Activated naive CD8-positive, alpha-beta T cell treated with anti-CD3 and anti-CD28 coated beads for 36 hours (primary cell): ENCODE data around the gene KCNQ1. TPM values are rescaled to one million over a fixed set of nuclear protein-coding genes. Genes with fewer than 3 reads are reported as not detected.

ENCODE experiments used
- DNase-seq: peaks from one replicate; pipeline ENCODE4 v3.0.0; 2021
- H3K27ac Mint-ChIP-seq: one replicate; pipeline ENCODE4 v1.8.0; 2022; ENCODE audit warnings: mild to moderate bottlenecking, moderate library complexity, mixed read lengths
- H3K27me3 Mint-ChIP-seq: one replicate; pipeline ENCODE4 v1.8.0; 2022; ENCODE audit warnings: mild to moderate bottlenecking, mixed read lengths
- H3K36me3 Mint-ChIP-seq: one replicate; pipeline ENCODE4 v1.8.0; 2021; ENCODE audit warnings: mild to moderate bottlenecking, mixed read lengths
- H3K4me1 Mint-ChIP-seq: one replicate; pipeline ENCODE4 v1.8.0; 2021; ENCODE audit warnings: mixed read lengths
- H3K4me3 Mint-ChIP-seq: one replicate; pipeline ENCODE4 v1.8.0; 2022; ENCODE audit warnings: mild to moderate bottlenecking, moderate library complexity, mixed read lengths
- H3K9me3 Mint-ChIP-seq: one replicate; pipeline ENCODE4 v1.8.0; 2022; ENCODE audit warnings: mixed read lengths
- total RNA-seq, 2 experiments: library from RNA; stranded (reverse); gene quantifications; one replicate each; pipeline ENCODE4 v1.2.3, GENCODE V29; 2021

KCNQ1 gene
- total RNA-seq, 2 experiments from 2014 or later: 6.7 to 9.6 TPM

DNA sequence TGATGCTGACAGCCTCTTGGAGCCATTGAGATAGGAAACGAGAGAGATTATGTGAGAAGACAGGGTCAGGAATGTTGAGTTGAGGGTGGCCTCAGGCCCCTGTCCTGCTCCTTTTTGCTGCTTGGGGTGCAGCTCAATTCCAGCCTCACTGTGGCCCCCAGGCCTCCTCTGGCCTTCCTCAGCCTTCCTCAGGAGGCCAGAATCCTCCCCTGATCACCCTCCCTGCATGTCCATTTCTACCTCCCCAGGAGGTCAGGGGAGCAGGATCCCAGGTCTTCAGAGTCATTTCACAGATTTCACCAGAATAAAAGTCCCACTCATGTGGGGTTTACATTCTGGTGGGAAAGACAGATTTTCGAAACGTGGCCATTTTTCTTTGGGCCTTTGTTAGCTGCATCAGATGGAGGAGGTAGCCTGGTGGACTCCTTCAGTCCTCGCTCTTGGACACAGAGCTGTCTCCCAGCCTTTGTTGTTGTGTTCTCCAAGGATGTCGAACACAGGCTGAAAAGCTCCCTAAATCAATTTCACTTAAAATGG is 257.2 kb downstream of the KCNQ1 start:
- Mint-ChIP-seq H3K9me3 (peaks cover 6% of the 10 kb centered on the region), H3K4me3 (no peak overlapping the region), H3K27me3 (peaks cover 5% of the 10 kb centered on the region), H3K36me3 (peaks cover 19% of the 10 kb centered on the region), H3K27ac (no peak overlapping the region), H3K4me1 (peaks cover 8% of the 10 kb centered on the region)
- no peak for DNase-seq

DNA sequence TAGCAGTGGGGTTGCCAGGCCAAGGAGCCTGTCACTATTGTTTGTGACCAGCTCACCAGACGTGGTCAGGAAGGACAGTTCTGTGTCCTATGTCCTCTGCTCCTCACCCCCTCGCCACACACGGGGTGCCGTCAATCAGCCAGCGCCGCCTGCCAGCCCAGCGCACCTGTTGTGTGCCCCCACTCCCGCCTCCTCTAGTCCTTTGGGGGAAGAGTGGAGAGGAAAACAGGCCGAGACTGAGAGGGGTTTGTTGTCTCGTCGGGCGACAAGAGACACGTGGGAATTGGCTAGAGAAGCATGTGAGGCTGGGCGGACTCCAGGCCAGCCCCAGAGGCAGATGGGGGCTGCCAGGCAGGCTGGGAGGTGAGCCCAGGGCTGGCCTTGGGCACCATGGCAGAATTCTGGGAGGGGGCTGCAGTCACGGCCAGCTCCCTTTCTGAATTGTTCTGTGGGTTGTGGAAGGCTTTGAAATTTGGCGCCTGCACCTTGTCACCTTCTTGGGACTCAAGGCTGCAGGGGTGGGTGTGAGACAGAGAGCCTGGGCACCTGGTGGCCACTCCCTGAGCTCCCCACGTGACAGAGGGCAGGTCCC is 258.1 kb downstream of the KCNQ1 start:
- Mint-ChIP-seq H3K27ac (no peak overlapping the region), H3K9me3 (peaks cover 6% of the 10 kb centered on the region), H3K27me3 (peaks cover 5% of the 10 kb centered on the region), H3K4me1 (peaks cover 6% of the 10 kb centered on the region), H3K36me3 (peaks cover 17% of the 10 kb centered on the region), H3K4me3 (no peak overlapping the region)
- DNase-seq: no peak

DNA sequence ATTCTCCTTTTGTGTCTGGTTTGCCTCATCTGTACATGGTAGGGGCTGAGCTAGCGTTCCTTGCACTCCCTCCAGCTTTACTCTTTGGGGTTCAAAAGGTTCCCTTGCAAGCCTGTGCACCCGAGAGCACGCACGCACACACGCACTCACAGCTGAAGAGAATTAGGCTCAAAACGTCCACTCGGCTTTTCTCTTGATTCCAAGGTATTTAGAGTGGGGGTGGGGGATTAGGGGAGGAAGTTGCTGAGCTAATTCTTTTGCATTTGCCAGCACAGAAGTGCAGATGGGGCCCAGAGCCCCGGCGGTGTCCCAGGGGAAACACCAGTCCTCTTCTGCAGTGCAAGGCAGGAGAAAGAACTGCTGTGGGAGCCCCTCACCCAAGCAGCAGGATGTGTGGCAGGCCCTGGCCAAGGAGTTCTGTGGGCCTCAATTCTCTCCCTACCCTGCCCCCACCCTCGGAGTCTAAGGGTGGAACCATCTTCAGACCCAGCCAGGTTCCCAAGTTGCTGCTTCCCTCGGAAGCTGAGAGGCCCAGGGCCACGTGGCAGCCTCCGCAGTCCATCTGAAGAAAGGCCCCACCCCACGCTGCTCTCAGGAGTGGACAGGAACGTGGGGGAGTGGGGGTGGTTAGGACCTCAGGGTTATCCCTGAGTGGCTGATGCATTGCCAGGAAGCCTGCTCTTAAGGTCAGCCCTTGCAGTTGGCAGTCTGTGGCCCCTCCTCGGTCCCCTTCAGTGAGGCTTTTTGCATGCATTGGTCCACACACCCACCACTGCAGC is 258.7 kb downstream of the KCNQ1 start:
- no peak for DNase-seq
- no peak overlapping the region for H3K27ac Mint-ChIP-seq
- peaks cover 6% of the 10 kb centered on the region for H3K9me3 Mint-ChIP-seq
- H3K4me1 Mint-ChIP-seq: peaks cover 1% of the 10 kb centered on the region
- H3K27me3 Mint-ChIP-seq: peaks cover 1% of the 10 kb centered on the region
- H3K4me3 Mint-ChIP-seq: no peak overlapping the region
- peaks cover 17% of the 10 kb centered on the region for H3K36me3 Mint-ChIP-seq

DNA sequence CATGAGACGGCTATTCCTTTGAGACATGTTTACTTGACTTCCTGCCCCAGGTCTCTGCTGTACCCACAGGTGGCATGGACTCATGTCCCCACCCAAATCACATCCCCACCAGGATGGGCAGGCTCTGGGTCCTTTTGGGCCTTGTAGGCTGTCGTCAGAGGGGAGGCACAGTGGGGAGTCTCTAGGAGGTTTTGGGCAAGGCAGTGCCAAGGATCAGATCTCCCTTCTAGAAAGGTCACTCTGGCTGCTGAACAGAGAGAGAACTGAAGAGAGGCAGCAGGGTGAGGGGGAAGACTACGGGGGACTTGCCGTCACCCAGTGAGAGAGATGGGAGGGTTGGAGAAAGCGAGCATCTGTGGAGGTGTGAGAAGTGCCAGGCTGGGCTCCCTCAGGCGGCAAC is 259.5 kb downstream of the KCNQ1 start:
- no peak overlapping the region for H3K27ac Mint-ChIP-seq
- H3K36me3 Mint-ChIP-seq: peaks cover 11% of the 10 kb centered on the region
- no peak overlapping the region for H3K4me3 Mint-ChIP-seq
- no peaks in the 10 kb centered on the region for H3K4me1 Mint-ChIP-seq
- H3K27me3 Mint-ChIP-seq: no peaks in the 10 kb centered on the region
- no peak for DNase-seq
- peaks cover 6% of the 10 kb centered on the region for H3K9me3 Mint-ChIP-seq

DNA sequence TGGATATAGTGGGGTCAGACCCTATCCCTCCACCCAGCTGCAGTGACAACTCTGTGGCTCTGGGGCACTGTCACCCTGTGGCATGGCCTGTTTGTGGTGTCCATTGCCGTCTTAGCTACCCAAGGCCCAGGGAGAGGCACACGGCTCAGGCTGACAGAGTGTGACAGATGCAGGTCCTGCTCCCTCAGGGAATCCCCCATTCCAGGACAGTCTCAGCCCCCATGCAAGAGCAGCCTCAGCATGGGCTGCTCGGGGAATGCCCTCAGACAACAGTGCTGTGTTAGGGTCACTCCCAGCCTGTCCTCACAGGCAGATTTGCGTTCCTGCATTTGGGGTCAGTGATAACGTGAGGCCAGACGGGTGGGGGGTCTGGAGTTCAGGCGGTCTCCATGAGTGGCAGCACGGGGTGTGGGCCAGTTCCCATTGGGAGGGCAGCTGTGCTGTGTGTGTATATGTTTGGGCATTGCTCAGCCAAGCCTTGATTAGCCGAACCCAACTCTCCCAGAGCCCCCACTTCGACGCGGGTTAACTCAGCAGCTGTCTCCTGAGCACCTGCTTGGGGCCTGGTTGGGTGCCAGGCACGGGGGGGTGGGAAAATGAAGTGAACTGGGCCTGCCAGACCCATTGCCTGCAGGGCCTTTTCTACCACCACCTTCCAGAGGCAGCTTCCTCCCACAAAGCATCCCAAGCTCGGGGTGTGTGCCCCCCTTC is 260.2 kb downstream of the KCNQ1 start:
- Mint-ChIP-seq H3K27ac (no peak overlapping the region), H3K4me1 (no peaks in the 10 kb centered on the region), H3K27me3 (no peaks in the 10 kb centered on the region), H3K9me3 (peaks cover 6% of the 10 kb centered on the region), H3K36me3 (peaks cover 11% of the 10 kb centered on the region), H3K4me3 (no peak overlapping the region)
- DNase-seq: no peak

DNA sequence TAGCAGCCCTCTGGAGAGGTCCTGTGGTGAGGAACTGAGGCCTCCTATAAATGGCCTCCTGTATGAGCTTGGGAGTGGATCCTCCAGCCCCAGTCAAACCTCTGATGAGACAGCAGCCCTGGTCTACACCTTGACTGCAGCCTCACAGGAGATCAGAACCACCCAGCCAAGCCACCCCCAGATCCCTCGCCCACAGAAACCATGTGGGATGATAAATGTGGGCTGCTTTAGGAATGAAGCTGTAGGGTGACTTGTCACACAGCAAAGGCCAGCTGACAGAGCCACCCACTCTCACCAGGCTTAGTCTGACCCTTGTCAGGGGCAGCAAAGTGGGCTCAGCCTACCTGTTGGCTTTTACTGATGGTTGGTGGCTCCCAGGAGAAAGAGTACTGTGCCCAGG is 261.5 kb downstream of the KCNQ1 start:
- Mint-ChIP-seq H3K27ac (no peak overlapping the region), H3K36me3 (peaks cover 14% of the 10 kb centered on the region), H3K27me3 (no peaks in the 10 kb centered on the region), H3K9me3 (peaks cover 10% of the 10 kb centered on the region), H3K4me3 (no peak overlapping the region), H3K4me1 (no peaks in the 10 kb centered on the region)
- DNase-seq: no peak

DNA sequence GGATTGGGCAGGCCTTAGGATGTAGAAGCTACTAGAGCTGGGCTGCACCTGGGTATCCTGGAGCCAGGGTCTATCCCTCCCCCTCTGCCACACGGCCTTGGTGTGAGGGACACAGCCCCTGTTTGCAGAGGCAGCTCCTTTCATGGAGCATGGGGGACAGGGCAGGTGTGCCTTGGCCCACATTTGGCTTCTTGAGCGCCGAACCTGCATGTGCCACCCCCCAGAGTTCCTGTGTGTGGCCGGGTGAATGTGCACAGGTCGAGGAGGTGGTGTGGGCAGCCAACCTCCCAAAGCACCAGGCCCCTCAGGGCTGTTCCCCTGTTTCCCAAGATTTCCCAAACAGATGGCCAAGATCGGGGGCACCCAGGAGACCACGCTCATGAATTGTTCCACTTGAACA is 262.9 kb downstream of the KCNQ1 start:
- Mint-ChIP-seq H3K9me3 (peaks cover 10% of the 10 kb centered on the region), H3K4me1 (no peaks in the 10 kb centered on the region), H3K27ac (no peak overlapping the region), H3K36me3 (peaks cover 15% of the 10 kb centered on the region), H3K4me3 (no peak overlapping the region), H3K27me3 (no peaks in the 10 kb centered on the region)
- DNase-seq: no peak

DNA sequence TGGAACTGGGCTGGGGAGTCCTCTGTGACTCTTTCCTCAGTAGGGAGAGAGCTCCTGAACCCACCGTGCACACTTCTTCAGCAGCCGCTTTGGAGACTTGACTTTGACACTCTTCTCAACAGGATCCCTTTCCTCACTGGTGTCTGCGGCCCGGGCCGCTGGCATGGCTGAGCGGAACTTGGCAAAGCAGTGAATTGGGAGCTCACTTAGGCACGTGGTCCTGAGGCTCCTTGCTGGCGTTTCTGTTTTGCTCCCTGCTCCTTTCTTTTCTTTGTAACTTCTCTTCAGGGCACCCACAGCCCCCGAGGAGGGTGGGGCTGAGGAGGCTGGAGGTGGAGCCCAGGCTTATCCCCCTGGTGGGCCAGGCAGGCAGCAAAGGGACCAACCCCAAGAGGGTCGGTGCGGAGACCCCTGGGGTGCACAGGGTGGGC is 263.4 kb downstream of the KCNQ1 start:
- H3K9me3 Mint-ChIP-seq: peaks cover 10% of the 10 kb centered on the region
- H3K27ac Mint-ChIP-seq: no peak overlapping the region
- H3K4me3 Mint-ChIP-seq: no peak overlapping the region
- no peaks in the 10 kb centered on the region for H3K27me3 Mint-ChIP-seq
- no peaks in the 10 kb centered on the region for H3K4me1 Mint-ChIP-seq
- DNase-seq: no peak
- H3K36me3 Mint-ChIP-seq: peaks cover 15% of the 10 kb centered on the region

DNA sequence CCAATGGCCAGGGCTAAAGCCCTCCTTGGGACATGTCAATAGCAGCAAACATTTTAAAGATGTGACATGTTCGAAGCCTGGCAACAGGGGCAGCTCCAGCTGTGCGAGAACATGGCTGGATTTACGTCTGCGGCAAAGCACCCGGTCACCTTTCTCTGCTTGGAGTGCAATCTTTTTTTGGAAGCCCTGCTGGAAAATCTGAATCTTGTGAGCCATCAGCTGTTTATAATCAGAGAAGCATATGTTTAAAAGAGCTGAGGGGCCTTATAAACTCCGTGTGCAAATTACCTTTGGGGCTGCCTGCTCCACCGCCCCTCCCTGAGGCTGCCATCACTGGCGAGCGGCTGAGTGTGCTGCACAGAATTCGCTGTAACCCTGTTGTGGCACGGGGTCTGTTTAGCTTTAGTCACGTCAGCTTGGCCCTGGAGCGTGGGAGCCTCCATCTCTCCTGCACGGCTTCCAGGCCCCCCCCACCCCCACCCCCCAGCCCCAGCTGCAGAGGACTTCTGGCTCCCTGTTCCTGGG is 264.0 kb downstream of the KCNQ1 start:
- peaks cover 10% of the 10 kb centered on the region for H3K9me3 Mint-ChIP-seq
- no peak overlapping the region for H3K27ac Mint-ChIP-seq
- H3K4me1 Mint-ChIP-seq: no peaks in the 10 kb centered on the region
- H3K4me3 Mint-ChIP-seq: no peak overlapping the region
- no peak for DNase-seq
- H3K36me3 Mint-ChIP-seq: peaks cover 15% of the 10 kb centered on the region
- H3K27me3 Mint-ChIP-seq: no peaks in the 10 kb centered on the region

DNA sequence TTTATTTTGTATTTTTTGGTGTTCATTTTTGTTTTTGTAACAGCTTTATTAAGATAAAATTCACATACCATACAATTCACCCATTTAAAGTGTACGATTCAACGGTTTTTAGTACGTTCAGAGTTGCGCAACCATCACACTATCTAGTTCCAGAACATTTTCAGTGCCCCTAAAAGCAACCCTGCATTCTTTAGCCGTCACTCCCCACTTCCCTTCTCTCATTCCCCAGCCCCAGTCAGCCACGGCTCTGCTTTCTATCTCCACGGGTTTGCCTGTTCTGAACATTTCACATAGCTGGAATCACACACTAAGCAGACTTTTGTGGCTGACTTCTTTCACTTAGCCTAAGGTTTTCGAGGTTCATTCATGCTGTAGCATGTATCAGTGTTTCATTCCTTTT is 264.6 kb downstream of the KCNQ1 start:
- Mint-ChIP-seq H3K4me3 (no peak overlapping the region), H3K9me3 (peaks cover 10% of the 10 kb centered on the region), H3K27ac (no peak overlapping the region)

DNA sequence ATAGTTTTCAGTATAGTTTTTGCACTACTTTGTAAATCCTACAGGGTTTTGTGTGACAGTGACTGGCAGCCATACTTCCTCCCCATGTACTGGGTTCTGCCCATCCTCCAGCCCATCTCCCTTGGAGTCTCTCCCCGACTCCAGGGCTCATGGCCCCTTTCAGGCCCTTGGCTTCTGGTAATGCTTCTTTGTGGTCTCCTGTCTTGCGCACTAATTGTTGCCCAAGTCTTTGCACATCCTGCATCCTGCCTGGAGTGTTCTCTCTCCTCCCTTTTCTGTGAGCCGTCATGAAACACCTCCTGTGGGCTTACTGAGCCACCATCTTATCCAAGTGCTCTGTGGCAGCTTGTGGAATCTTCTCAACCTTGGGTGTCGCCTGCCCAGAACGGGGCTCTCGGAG is 266.4 kb downstream of the KCNQ1 start:
- H3K9me3 Mint-ChIP-seq: peaks cover 6% of the 10 kb centered on the region
- no peak overlapping the region for H3K27ac Mint-ChIP-seq
- no peak for DNase-seq
- no peak overlapping the region for H3K4me3 Mint-ChIP-seq
- H3K27me3 Mint-ChIP-seq: no peaks in the 10 kb centered on the region
- H3K36me3 Mint-ChIP-seq: peaks cover 10% of the 10 kb centered on the region
- H3K4me1 Mint-ChIP-seq: no peaks in the 10 kb centered on the region

More for the DNA sequence above, 264.6 kb downstream of the KCNQ1 start:
- no peaks in the 10 kb centered on the region for H3K27me3 Mint-ChIP-seq
- peaks cover 15% of the 10 kb centered on the region for H3K36me3 Mint-ChIP-seq
- no peak for DNase-seq
- H3K4me1 Mint-ChIP-seq: no peaks in the 10 kb centered on the region

DNA sequence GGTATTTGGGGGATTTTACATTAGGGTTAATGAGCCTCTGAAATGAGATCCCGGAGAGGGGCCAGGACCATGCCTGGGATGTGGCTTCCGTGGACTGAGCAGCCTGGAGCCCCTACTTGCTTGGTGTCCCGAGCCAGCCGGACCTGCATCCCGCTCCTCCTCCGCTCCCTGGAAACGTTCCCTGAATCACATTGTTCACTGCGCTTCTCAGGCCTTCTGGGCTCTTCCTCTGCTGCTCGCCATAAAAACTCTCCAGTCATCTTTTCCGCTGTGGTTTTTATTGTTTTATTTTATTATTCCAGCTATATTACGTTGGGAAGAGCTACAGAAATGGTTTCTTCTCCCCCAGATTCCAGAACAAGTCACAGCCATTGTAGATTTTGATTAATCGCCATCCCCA is 268.3 kb downstream of the KCNQ1 start:
- no peaks in the 10 kb centered on the region for H3K4me1 Mint-ChIP-seq
- peaks cover 4% of the 10 kb centered on the region for H3K9me3 Mint-ChIP-seq
- no peaks in the 10 kb centered on the region for H3K27me3 Mint-ChIP-seq
- DNase-seq: no peak
- no peak overlapping the region for H3K4me3 Mint-ChIP-seq
- H3K27ac Mint-ChIP-seq: no peak overlapping the region
- H3K36me3 Mint-ChIP-seq: peaks cover 7% of the 10 kb centered on the region

DNA sequence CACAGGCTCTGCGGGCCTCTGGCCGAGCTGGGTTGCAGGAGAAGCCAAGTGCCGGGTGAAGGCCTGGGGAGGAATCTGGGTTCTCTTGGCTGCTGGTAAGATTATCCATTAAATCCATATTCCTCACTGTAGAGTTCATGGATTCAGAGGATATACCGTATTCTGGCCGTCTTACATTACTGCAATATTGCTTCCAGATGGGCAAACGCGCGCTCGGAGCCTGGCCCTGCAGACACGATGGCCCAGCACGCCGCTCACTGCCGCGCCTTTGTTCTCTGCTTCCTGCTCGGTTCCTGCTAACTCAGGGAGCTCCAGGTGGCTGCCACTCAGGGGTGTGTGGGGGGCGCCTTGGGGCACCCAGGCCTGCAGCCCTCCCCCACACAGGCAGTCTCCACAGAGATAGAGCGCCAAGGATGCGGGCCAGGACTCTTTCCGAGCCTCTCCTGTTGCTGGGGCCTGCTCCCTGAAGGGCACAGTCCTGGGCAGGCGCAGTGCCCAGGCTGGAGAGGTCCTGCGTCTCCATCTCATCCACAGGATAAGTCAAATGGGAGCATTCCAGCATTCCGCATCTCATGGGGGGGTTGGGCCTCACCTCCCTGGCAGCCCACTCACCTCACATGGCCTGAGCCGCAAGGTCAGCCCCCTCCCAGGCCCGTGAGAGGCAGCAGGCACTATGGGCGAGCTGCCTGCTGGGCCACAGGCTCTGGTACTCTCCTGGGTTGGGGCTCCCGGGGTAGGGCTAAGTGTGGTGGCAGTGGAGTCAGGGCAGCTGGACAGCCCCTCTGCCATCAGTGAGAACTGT is 269.1 kb downstream of the KCNQ1 start:
- Mint-ChIP-seq H3K4me3 (no peak overlapping the region), H3K9me3 (peaks cover 4% of the 10 kb centered on the region), H3K36me3 (peaks cover 3% of the 10 kb centered on the region), H3K27ac (no peak overlapping the region), H3K27me3 (no peaks in the 10 kb centered on the region), H3K4me1 (no peaks in the 10 kb centered on the region)
- no peak for DNase-seq

DNA sequence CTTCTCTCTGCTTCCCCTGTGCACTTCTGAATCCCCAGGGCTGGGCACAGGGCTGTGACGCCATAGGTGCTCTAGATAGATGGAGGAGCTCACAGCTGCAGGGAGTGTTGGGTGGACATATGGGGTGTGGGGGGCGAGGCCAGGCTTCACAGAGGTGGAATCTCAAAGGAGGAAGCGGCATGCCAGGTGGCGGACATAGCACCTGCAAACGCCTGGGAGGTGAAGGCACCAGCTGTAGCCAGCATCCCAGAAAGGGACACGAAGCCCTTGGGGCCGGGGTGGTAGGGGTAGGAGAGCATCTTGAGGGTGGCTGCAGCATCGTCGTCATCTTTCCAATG is 269.6 kb downstream of the KCNQ1 start:
- H3K27me3 Mint-ChIP-seq: no peaks in the 10 kb centered on the region
- H3K36me3 Mint-ChIP-seq: peaks cover 3% of the 10 kb centered on the region
- no peak overlapping the region for H3K27ac Mint-ChIP-seq
- H3K9me3 Mint-ChIP-seq: peaks cover 4% of the 10 kb centered on the region
- no peak overlapping the region for H3K4me3 Mint-ChIP-seq
- no peaks in the 10 kb centered on the region for H3K4me1 Mint-ChIP-seq
- no peak for DNase-seq
